ENCODE measurements around the gene PTPRH. TPM values are rescaled to one million over a fixed set of nuclear protein-coding genes. Genes with fewer than 3 reads are reported as not detected.

The PTPRH gene
- total and polyA plus RNA-seq, 10 donors: 6.5 to 97.9 (median 48.9) TPM

DNA sequence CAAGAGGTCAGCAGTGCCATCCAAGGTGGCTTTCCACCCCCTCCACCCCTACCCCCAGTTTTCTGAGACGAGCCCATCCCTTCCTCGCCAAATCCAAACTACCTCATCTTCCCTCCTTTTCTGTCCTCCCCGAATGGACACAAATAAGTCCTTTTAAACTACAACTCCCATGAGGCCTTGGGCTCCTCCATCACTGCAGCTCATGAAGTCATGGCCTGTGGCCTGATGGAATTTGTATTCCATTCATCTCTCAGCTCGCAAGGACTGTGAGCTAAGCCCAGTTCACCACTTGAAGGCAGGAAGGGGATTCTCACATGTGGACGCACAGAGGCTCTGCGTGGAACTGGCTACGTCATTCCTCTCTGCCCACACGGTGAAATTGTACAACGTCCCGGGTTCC, 12.5 kb downstream of the PTPRH start:
- Histone ChIP-seq H3K9me3 (no peaks in the 10 kb centered on the region), H3K4me3 (no peak overlapping the region), H3K4me1 (peaks cover 0 to 21% (median 6%) of the 10 kb centered on the region in 6 donors), H3K27ac (no peak overlapping the region), H3K36me3 (peaks cover 0 to 91% (median 0%) of the 10 kb centered on the region in 6 donors), H3K27me3 (replicated peaks in 1 of 7) (peaks cover 0 to 47% (median 0%) of the 10 kb centered on the region in 7 donors)
- intact Hi-C loops (cut with DNase I; ENCODE audit: low total_unique reads): no loop called here
- WGBS, 5 donors: 85 to 94% (median 87%) methylated on average over 10 of the region's 10 CpGs
- TF ChIP-seq POLR2AphosphoS5 (IDR thresholded peaks at IDR 0.05) (no peak), POLR2A (IDR thresholded peaks at IDR 0.05) (no peak)
- TF ChIP-seq, protein P1, sequence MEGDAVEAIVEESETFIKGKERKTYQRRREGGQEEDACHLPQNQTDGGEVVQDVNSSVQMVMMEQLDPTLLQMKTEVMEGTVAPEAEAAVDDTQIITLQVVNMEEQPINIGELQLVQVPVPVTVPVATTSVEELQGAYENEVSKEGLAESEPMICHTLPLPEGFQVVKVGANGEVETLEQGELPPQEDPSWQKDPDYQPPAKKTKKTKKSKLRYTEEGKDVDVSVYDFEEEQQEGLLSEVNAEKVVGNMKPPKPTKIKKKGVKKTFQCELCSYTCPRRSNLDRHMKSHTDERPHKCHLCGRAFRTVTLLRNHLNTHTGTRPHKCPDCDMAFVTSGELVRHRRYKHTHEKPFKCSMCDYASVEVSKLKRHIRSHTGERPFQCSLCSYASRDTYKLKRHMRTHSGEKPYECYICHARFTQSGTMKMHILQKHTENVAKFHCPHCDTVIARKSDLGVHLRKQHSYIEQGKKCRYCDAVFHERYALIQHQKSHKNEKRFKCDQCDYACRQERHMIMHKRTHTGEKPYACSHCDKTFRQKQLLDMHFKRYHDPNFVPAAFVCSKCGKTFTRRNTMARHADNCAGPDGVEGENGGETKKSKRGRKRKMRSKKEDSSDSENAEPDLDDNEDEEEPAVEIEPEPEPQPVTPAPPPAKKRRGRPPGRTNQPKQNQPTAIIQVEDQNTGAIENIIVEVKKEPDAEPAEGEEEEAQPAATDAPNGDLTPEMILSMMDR (IDR thresholded peaks at IDR 0.05 in 8 of 11, conservative IDR thresholded peaks at IDR 0.05 in 3 of 11): no peak
- no peak for DNase-seq

DNA sequence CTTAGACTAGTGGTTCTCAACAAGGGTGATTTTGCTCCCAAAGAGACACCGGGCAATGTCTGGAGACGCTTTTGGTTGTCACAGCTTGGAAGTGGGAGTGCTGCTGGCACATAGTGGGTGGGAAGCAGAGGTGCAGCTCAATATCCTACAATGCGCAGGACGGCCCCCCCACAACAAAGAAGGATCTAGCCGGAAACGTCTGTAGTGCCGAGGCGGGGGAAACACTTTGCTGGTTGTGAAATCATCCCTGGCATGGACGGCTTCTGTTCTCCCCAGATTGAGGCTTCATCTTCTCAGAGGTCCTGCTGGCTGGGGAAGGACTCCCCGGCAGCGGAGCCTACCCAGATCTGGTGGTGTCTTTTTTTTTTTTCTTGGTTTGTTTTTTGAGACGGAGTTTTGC, 15.8 kb downstream of the PTPRH start:
- no peak for DNase-seq
- H3K27me3 ChIP-seq (replicated peaks in 1 of 7): peaks cover 0 to 36% (median 0%) of the 10 kb centered on the region in 7 donors
- no peak for TF ChIP-seq POLR2AphosphoS5 (IDR thresholded peaks at IDR 0.05)
- TF ChIP-seq, protein P1 (IDR thresholded peaks at IDR 0.05 in 8 of 11, conservative IDR thresholded peaks at IDR 0.05 in 3 of 11): no peak
- no peak for TF ChIP-seq POLR2A (IDR thresholded peaks at IDR 0.05)
- no peak overlapping the region for H3K4me3 ChIP-seq
- H3K36me3 ChIP-seq: peaks cover 0 to 68% (median 0%) of the 10 kb centered on the region in 6 donors
- no peak overlapping the region for H3K27ac ChIP-seq
- intact Hi-C loops (cut with DNase I; ENCODE audit: low total_unique reads): no loop called here
- no peaks in the 10 kb centered on the region for H3K9me3 ChIP-seq
- 58 to 82% (median 62%) methylated on average over 12 of the region's 12 CpGs for WGBS, 5 donors
- H3K4me1 ChIP-seq: peaks cover 0 to 20% (median 5%) of the 10 kb centered on the region in 6 donors

DNA sequence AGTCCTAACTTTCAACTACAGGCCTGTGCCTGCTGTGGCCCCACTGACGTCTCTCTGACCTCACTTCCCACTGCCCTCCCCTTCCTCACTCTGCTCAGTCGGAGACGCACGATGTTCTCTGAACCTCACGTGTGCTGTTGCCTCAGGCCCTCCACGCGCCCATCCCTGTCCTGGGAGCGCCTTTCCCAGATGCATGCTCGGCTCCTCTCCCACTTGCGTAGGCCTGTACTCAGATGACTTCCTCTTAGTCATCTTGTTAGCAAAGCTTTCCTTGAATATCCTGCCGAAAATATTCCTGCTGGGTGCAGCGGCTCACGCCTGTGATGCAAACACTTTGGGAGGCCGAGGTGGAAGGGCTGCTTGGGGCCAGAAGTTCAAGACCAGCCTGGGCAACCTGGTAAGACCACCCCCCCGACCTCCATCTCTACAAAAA, 19.9 kb downstream of the PTPRH start:
- TF ChIP-seq POLR2A (IDR thresholded peaks at IDR 0.05) (no peak), POLR2AphosphoS5 (IDR thresholded peaks at IDR 0.05) (peak; percentile 58 to 69 (median 64))
- TF ChIP-seq, protein P1 (IDR thresholded peaks at IDR 0.05 in 8 of 11, conservative IDR thresholded peaks at IDR 0.05 in 3 of 11): no peak
- WGBS, 5 donors: 62 to 71% (median 68%) methylated on average over 13 to 15 of the region's 15 CpGs
- H3K36me3 ChIP-seq: peaks cover 0 to 50% (median 0%) of the 10 kb centered on the region in 6 donors
- DNase-seq: no peak
- H3K9me3 ChIP-seq: no peaks in the 10 kb centered on the region
- H3K4me3 ChIP-seq: no peak overlapping the region
- H3K27me3 ChIP-seq (replicated peaks in 1 of 7): peaks cover 0 to 41% (median 0%) of the 10 kb centered on the region in 7 donors
- H3K4me1 ChIP-seq: peaks cover 0 to 19% (median 8%) of the 10 kb centered on the region in 6 donors
- peak overlapping the region in 5 of 8 donors; percentile 46 to 72 (median 70) for H3K27ac ChIP-seq
- intact Hi-C loops (cut with DNase I; ENCODE audit: low total_unique reads): loop anchor here (10.0 kb wide), 1 partner anchor 65 kb away; the partner anchor contains the start of gene PPP6R1

DNA sequence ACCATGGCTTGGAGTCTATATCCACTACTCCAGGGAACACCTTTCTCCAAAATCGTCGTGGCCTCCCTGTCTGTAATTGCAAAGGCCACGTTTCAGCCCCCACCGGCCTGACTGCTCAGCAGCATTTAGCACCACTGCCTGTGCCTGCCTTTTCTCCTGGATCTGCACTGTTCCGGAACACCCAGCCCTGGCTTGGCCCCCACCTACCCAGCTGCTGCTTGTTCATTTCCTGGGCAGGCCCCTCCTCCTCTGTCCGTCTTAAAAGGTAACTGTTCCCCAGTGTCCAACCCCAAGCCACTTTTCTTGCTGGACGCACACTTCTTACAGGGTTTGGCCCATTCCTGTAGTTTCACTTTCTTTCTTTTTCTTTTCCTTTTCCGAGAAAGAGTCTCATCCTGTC, 20.7 kb downstream of the PTPRH start:
- intact Hi-C loops (cut with DNase I; ENCODE audit: low total_unique reads): loop anchor here (10.0 kb wide), 1 partner anchor 66 kb away; the partner anchor contains the start of gene PPP6R1
- Histone ChIP-seq H3K27ac (peak overlapping the region in 6 of 8 donors; percentile 46 to 72 (median 61)), H3K4me3 (no peak overlapping the region), H3K4me1 (peaks cover 0 to 19% (median 8%) of the 10 kb centered on the region in 6 donors), H3K36me3 (peaks cover 0 to 50% (median 0%) of the 10 kb centered on the region in 6 donors), H3K27me3 (replicated peaks in 1 of 7) (peaks cover 0 to 39% (median 0%) of the 10 kb centered on the region in 7 donors), H3K9me3 (no peaks in the 10 kb centered on the region)
- DNase-seq: no peak
- WGBS, 5 donors: 25 to 33% (median 28%) methylated on average over 8 of the region's 8 CpGs
- TF ChIP-seq POLR2AphosphoS5 (IDR thresholded peaks at IDR 0.05) (peak; percentile 12 to 51 (median 37)), POLR2A (IDR thresholded peaks at IDR 0.05) (no peak)

All from spleen (tissue), 11 donors.